Measurements from ENCODE around the gene VIPR2.

Gene VIPR2

GRCh38 chr7:159020987-159021386 lies 123.7 kb downstream of the VIPR2 start:
- TF ChIP-seq CTCF (IDR thresholded peaks at IDR 0.05), result no peak

- no peak for TF ChIP-seq CTCF (IDR thresholded peaks at IDR 0.05)
Observed at GRCh38 chr7:159019111-159019510, 125.6 kb downstream of the VIPR2 start.

DNA sequence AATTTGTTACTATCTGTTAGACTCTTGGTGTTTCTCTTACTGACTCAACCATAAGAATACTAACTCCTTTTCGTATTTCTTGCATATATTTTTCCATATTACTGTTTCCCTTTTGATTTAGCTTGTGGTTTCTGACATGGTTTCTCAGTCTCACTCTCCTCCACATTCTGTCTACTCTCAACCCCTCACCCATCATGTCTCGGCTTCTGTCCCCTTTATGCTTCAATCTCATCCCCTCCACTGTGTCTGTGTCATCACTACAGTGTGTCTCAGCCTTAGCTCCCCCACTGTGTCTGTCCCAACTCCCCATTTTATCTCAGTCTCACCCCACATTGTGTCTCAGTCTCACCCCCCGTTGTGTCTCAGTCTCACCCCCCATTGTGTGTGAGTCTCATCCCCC lies 126.9 kb downstream of the VIPR2 start:
- no peak for TF ChIP-seq CTCF (IDR thresholded peaks at IDR 0.05)

DNA sequence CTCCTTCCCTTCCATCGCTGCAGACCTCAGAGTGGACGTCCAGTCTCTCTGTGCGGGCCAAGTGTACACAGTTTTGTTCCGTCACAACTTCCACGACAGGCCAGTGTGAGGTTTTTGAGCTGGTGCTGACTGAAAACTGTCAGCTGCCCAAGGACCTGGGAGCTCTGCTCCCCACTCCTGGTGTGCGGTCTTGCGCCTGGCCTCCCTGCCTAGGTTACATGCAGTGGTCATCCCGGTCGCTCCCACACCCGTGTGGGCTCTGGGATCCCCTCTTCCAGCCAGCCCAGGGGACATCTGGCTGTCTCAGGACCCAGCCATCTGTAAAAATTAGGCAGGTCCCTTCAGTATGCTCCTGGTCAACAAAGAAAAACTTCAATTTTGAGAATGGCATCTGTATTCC lies 127.5 kb downstream of the VIPR2 start:
- TF ChIP-seq CTCF (IDR thresholded peaks at IDR 0.05), result no peak

DNA sequence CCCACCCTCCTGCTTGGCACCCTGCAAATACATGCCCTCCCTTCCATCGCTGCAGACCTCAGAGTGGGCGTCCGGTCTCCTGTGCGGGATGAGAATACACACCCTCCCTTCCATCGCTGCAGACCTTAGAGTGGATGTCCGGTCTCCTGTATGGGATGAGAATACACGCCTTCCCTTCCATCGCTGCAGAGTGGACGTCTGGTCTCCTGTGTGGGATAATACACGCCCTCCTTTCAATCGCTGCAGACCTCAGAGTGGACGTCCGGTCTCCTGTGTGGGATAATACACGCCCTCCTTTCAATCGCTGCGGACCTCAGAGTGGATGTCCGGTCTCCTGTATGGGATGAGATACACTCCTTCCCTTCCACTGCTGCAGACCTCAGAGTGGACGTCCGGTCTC lies 128.1 kb downstream of the VIPR2 start:
- TF ChIP-seq CTCF (IDR thresholded peaks at IDR 0.05), result no peak

DNA sequence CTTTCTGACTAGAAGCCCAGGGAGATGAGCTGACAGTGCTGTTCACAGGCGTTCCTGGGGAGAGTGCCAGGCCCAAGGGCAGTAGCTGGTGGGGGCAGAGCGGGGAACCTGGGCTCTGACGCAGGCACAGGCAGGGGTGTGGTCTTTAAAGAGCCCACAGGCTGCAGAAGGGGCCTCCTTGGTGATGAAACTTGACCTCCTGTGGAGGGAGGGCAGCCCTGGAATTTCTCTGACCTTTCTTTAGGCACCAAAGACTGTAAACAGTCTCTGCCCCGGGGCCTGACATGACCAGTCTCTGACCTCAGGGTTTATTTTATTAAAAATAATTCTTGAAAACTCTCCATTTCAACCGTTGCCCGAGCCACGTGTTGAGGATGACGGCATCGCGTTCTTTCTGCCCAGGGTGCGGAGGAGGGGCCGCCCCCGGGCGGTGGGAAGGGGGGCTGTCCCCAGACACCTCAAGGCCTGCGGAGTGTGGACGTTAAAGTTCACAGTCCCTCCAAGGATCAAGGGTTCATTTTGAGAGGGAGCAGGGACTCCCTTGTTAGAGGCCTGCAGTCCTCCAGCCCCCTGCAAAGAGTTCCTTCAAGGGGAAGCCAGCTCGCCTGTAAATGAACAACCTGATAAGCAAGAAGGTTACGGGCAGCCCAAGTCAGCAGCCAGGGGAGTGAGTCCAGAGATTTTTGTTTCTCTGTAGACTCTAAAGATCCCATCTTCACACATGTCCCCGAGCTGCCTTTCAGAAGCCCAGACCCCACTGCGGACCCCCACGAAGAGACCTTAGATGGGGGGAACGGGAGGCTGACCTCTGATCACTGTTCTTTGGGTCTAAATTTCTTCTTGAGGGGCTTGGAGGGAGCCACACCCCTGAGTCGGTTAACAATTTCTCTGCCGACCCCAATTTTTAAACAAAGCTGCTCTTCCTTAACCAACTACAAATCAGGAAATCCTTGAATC lies 128.9 kb downstream of the VIPR2 start:
- no peak for TF ChIP-seq CTCF (IDR thresholded peaks at IDR 0.05)

DNA sequence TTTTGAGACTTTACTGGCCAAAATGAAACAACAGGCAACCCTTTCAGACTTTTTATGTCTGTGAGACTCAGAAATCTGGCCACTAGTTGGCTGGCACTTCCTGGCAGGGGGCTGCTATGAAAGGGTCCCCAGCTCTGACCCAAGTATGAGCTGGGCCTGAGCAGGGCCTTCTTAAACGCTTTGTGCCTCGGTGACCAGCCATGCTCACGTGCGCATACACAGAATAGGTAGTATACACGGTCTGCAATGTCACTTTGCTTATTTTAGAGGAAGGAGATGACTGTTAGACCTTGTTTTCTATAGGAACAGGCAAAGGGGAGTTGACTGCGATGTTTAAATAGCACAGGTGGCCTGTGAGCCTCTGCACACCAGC lies 129.6 kb downstream of the VIPR2 start:
- no peak for TF ChIP-seq CTCF (IDR thresholded peaks at IDR 0.05)

Measured in LNCAP (cell line).